Panc1 (cell line): Measurements from ENCODE around the gene DCAF11.

Experiments used
- CTCF ChIP-seq: fragments of 450-650 bp; IDR thresholded peaks from 2 replicates; pipeline ENCODE4 v1.5.1; 2017; ENCODE audit warnings: mild to moderate bottlenecking
- POLR2AphosphoS5 ChIP-seq: IDR thresholded peaks from 2 replicates; pipeline ENCODE4 v1.6.1; 2012; ENCODE audit warnings: mild to moderate bottlenecking, low read depth, low read length, moderate library complexity
- REST ChIP-seq, 2 experiments: IDR thresholded peaks; 2 replicates each; pipeline ENCODE4 v1.6.1; 2011 to 2012; ENCODE audit warnings: low read depth in 2 of 2, control low read depth in 1 of 2, low read length in 1 of 2, mild to moderate bottlenecking in 1 of 2, moderate library complexity in 1 of 2; ENCODE audit not compliant: insufficient read depth in 1 of 2

GRCh38 chr14:24079491-24080141, 35.0 kb upstream of the DCAF11 start:
- TF ChIP-seq CTCF (no peak), POLR2AphosphoS5 (no peak), REST (IDR thresholded peaks at IDR 0.05; ENCODE audit: insufficient read depth in 1 of 2, low read depth in 2 of 2, low read length in 1 of 2) (no peak)
